ENCODE results near the gene SLC9A2.

SLC9A2 gene

DNA sequence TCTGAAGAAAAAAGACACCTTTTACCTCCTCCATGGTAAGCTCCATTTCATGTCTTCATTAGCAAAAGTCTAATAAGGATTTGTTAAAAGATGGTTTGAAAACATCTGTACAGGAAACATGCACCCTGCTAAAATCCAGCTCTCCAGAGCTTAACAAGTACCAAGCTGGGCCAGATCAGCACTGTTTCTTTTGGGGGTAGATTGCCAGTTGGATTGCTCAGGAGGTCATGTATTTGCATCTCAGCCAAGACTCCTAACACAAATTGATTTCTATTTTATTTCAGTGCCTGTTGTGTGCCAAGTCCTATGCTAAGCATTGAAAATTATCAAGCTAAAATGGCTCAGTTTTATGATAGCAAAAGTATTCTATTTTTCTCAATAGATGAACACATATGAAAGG, 139.1 kb downstream of the SLC9A2 start:
- no peak for DNase-seq
- in situ Hi-C loops (cut with MboI; ENCODE audit: low pct_unique_long_range_greater_than_20kb, low sequenced_read_pairs), result no loop called here

All from KBM-7 (cell line).